Activated T-helper 17 cell treated with anti-CD3 and anti-CD28 coated beads, Interleukin-2, amount 50 U/mL, for 72 hours (primary cell): ENCODE data around the gene FIGLA. TPM values are rescaled to one million over a fixed set of nuclear protein-coding genes. Genes with fewer than 3 reads are reported as not detected.

ENCODE experiments used
- ATAC-seq: fragments of 150-1000 bp; cut with Tn5 transposase; replicated peaks from 2 replicates; pipeline ENCODE4 v1.10.0; 2021; ENCODE audit warnings: mild to moderate bottlenecking, moderate library complexity
- H3K27ac Mint-ChIP-seq: one replicate; pipeline ENCODE4 v1.8.0; 2022; ENCODE audit warnings: mixed read lengths
- H3K27me3 Mint-ChIP-seq: one replicate; pipeline ENCODE4 v1.8.0; 2022; ENCODE audit warnings: mixed read lengths
- H3K36me3 Mint-ChIP-seq: one replicate; pipeline ENCODE4 v1.8.0; 2022; ENCODE audit warnings: low read depth, mild to moderate bottlenecking, mixed read lengths
- H3K4me1 Mint-ChIP-seq: one replicate; pipeline ENCODE4 v1.8.0; 2022; ENCODE audit warnings: mixed read lengths
- H3K4me3 Mint-ChIP-seq: one replicate; pipeline ENCODE4 v1.8.0; 2022; ENCODE audit warnings: mild to moderate bottlenecking, mixed read lengths
- H3K9me3 Mint-ChIP-seq: one replicate; pipeline ENCODE4 v1.8.0; 2022; ENCODE audit warnings: mixed read lengths
- total RNA-seq, 2 donors: library from RNA; stranded (reverse); gene quantifications; one replicate each; pipeline ENCODE4 v1.2.3, GENCODE V29; 2022

FIGLA gene
- total RNA-seq, 2 donors from 2014 or later: not detected

- Mint-ChIP-seq H3K36me3 (no peaks in the 10 kb centered on the region), H3K9me3 (peaks cover 4% of the 10 kb centered on the region), H3K4me1 (no peaks in the 10 kb centered on the region), H3K4me3 (no peak overlapping the region), H3K27ac (no peak overlapping the region), H3K27me3 (peaks cover 22% of the 10 kb centered on the region)
- no peak for ATAC-seq
Measured at GRCh38 chr2:70797506-70797905, 7.1 kb upstream of the FIGLA start.

GRCh38 chr2:70796262-70796661, 5.8 kb upstream of the FIGLA start:
- Mint-ChIP-seq H3K9me3 (peaks cover 4% of the 10 kb centered on the region), H3K36me3 (no peaks in the 10 kb centered on the region), H3K4me1 (no peaks in the 10 kb centered on the region), H3K4me3 (no peak overlapping the region), H3K27me3 (peaks cover 32% of the 10 kb centered on the region), H3K27ac (no peak overlapping the region)
- no peak for ATAC-seq

- Mint-ChIP-seq H3K27ac (no peak overlapping the region), H3K9me3 (peaks cover 4% of the 10 kb centered on the region), H3K27me3 (peaks cover 35% of the 10 kb centered on the region), H3K4me3 (no peak overlapping the region), H3K36me3 (no peaks in the 10 kb centered on the region), H3K4me1 (no peaks in the 10 kb centered on the region)
- no peak for ATAC-seq
Measured at GRCh38 chr2:70795164-70795995, 4.9 kb upstream of the FIGLA start.

- no peak for ATAC-seq
- Mint-ChIP-seq H3K9me3 (no peaks in the 10 kb centered on the region), H3K4me1 (no peaks in the 10 kb centered on the region), H3K4me3 (no peak overlapping the region), H3K27ac (no peak overlapping the region), H3K27me3 (peaks cover 38% of the 10 kb centered on the region), H3K36me3 (no peaks in the 10 kb centered on the region)
Measured at GRCh38 chr2:70793450-70793849, 3.0 kb upstream of the FIGLA start.

- peak overlapping the region; percentile 50 for H3K4me3 Mint-ChIP-seq
- peak; percentile 77 for ATAC-seq
- no peaks in the 10 kb centered on the region for H3K36me3 Mint-ChIP-seq
- H3K4me1 Mint-ChIP-seq: no peaks in the 10 kb centered on the region
- H3K9me3 Mint-ChIP-seq: no peaks in the 10 kb centered on the region
- no peak overlapping the region for H3K27ac Mint-ChIP-seq
- peaks cover 51% of the 10 kb centered on the region for H3K27me3 Mint-ChIP-seq
Measured at GRCh38 chr2:70789304-70790135, 923 bp downstream of the FIGLA start.

- no peaks in the 10 kb centered on the region for H3K4me1 Mint-ChIP-seq
- H3K4me3 Mint-ChIP-seq: no peak overlapping the region
- H3K27ac Mint-ChIP-seq: no peak overlapping the region
- peak; percentile 52 for ATAC-seq
- H3K27me3 Mint-ChIP-seq: peaks cover 29% of the 10 kb centered on the region
- H3K36me3 Mint-ChIP-seq: no peaks in the 10 kb centered on the region
- no peaks in the 10 kb centered on the region for H3K9me3 Mint-ChIP-seq
Measured at GRCh38 chr2:70785137-70785911, 5.1 kb downstream of the FIGLA start.

GRCh38 chr2:70784320-70784719, 6.1 kb downstream of the FIGLA start:
- no peak for ATAC-seq
- H3K36me3 Mint-ChIP-seq: no peaks in the 10 kb centered on the region
- H3K4me3 Mint-ChIP-seq: no peak overlapping the region

GRCh38 chr2:70779911-70780545, 10.4 kb downstream of the FIGLA start:
- ATAC-seq: no peak
- Mint-ChIP-seq H3K27ac (no peak overlapping the region), H3K9me3 (no peaks in the 10 kb centered on the region), H3K4me1 (no peaks in the 10 kb centered on the region), H3K27me3 (peaks cover 29% of the 10 kb centered on the region), H3K36me3 (no peaks in the 10 kb centered on the region), H3K4me3 (no peak overlapping the region)

More at GRCh38 chr2:70784320-70784719, 6.1 kb downstream of the FIGLA start:
- Mint-ChIP-seq H3K4me1 (no peaks in the 10 kb centered on the region), H3K27ac (no peak overlapping the region), H3K9me3 (no peaks in the 10 kb centered on the region), H3K27me3 (peaks cover 29% of the 10 kb centered on the region)

- Mint-ChIP-seq H3K36me3 (no peaks in the 10 kb centered on the region), H3K4me3 (no peak overlapping the region), H3K4me1 (no peaks in the 10 kb centered on the region), H3K27ac (no peak overlapping the region), H3K27me3 (peaks cover 29% of the 10 kb centered on the region), H3K9me3 (no peaks in the 10 kb centered on the region)
- no peak for ATAC-seq
Measured at GRCh38 chr2:70779491-70779890, 11.0 kb downstream of the FIGLA start.

GRCh38 chr2:70778676-70779075, 11.8 kb downstream of the FIGLA start:
- Mint-ChIP-seq H3K9me3 (peaks cover 2% of the 10 kb centered on the region), H3K36me3 (no peaks in the 10 kb centered on the region), H3K4me3 (no peak overlapping the region), H3K27ac (no peak overlapping the region), H3K27me3 (peaks cover 36% of the 10 kb centered on the region), H3K4me1 (no peaks in the 10 kb centered on the region)
- ATAC-seq: no peak

- no peaks in the 10 kb centered on the region for H3K4me1 Mint-ChIP-seq
- H3K9me3 Mint-ChIP-seq: peaks cover 4% of the 10 kb centered on the region
- no peak overlapping the region for H3K4me3 Mint-ChIP-seq
- no peak for ATAC-seq
- H3K27ac Mint-ChIP-seq: no peak overlapping the region
- peaks cover 42% of the 10 kb centered on the region for H3K27me3 Mint-ChIP-seq
- H3K36me3 Mint-ChIP-seq: no peaks in the 10 kb centered on the region
Measured at GRCh38 chr2:70777450-70777849, 13.0 kb downstream of the FIGLA start.

- Mint-ChIP-seq H3K4me3 (no peak overlapping the region), H3K36me3 (no peaks in the 10 kb centered on the region), H3K27ac (no peak overlapping the region), H3K27me3 (peaks cover 49% of the 10 kb centered on the region), H3K4me1 (no peaks in the 10 kb centered on the region), H3K9me3 (peaks cover 4% of the 10 kb centered on the region)
- ATAC-seq: no peak
Measured at GRCh38 chr2:70776266-70776665, 14.2 kb downstream of the FIGLA start.

GRCh38 chr2:70775141-70775540, 15.3 kb downstream of the FIGLA start:
- no peak overlapping the region for H3K4me3 Mint-ChIP-seq
- H3K9me3 Mint-ChIP-seq: peaks cover 4% of the 10 kb centered on the region
- H3K4me1 Mint-ChIP-seq: no peaks in the 10 kb centered on the region
- H3K27ac Mint-ChIP-seq: no peak overlapping the region
- H3K36me3 Mint-ChIP-seq: no peaks in the 10 kb centered on the region
- ATAC-seq: no peak
- peaks cover 51% of the 10 kb centered on the region for H3K27me3 Mint-ChIP-seq
